Liver (tissue), 9 donors: ENCODE results near the gene OMP. TPM values are rescaled to one million over a fixed set of nuclear protein-coding genes. Genes with fewer than 3 reads are reported as not detected.

Source experiments
- DNase-seq: peaks from one replicate; pipeline ENCODE4 v3.0.0-alpha.2; 2017; ENCODE audit warnings: low spot score
- H3K27ac ChIP-seq, 2 donors: one replicate each; pipeline ENCODE4 v1.7.0; 2013; ENCODE audit warnings: inconsistent platforms in 2 of 2, low read length in 2 of 2, control low read depth in 1 of 2, low read depth in 1 of 2, mild to moderate bottlenecking in 1 of 2
- H3K27me3 ChIP-seq, 4 donors: one replicate each; pipeline versions ENCODE4 v1.6.1 to v1.7.0; 2013; ENCODE audit warnings: low read length in 3 of 4, inconsistent platforms in 1 of 4, mild to moderate bottlenecking in 1 of 4, moderate library complexity in 1 of 4; ENCODE audit not compliant: control insufficient read depth in 4 of 4, insufficient read depth in 4 of 4
- H3K36me3 ChIP-seq, 4 donors: one replicate each; pipeline versions ENCODE4 v1.6.1 to v1.7.0; 2013; ENCODE audit warnings: low read length in 3 of 4, mild to moderate bottlenecking in 3 of 4, low read depth in 1 of 4, moderate library complexity in 1 of 4; ENCODE audit not compliant: control insufficient read depth in 4 of 4, insufficient read depth in 3 of 4
- H3K4me1 ChIP-seq, 4 donors: one replicate each; pipeline versions ENCODE4 v1.6.1 to v1.7.0; 2013; ENCODE audit warnings: low read length in 3 of 4, mild to moderate bottlenecking in 3 of 4, moderate library complexity in 1 of 4; ENCODE audit not compliant: control insufficient read depth in 4 of 4, insufficient read depth in 4 of 4
- H3K4me3 ChIP-seq, 3 donors: one replicate each; pipeline versions ENCODE4 v1.6.1 to v1.7.0; 2013; ENCODE audit warnings: low read length in 3 of 3, control low read depth in 1 of 3, low read depth in 1 of 3, mild to moderate bottlenecking in 1 of 3
- H3K9ac ChIP-seq, 2 donors: one replicate each; pipeline ENCODE4 v1.7.0; 2013; ENCODE audit warnings: low read length in 2 of 2, mild to moderate bottlenecking in 2 of 2, moderate library complexity in 2 of 2, control low read depth in 1 of 2, low read depth in 1 of 2
- H3K9me3 ChIP-seq, 4 donors: one replicate each; pipeline versions ENCODE4 v1.6.1 to v1.7.0; 2013; ENCODE audit warnings: low read length in 3 of 4; ENCODE audit not compliant: control insufficient read depth in 4 of 4
- ATF3 ChIP-seq: IDR thresholded peaks from 2 replicates; pipeline ENCODE4 v1.6.1; 2016; ENCODE audit warnings: antibody characterized with exemption
- CTCF ChIP-seq: fragments of 150-350 bp; IDR thresholded peaks from 2 replicates; pipeline ENCODE4 v1.5.1; 2017; ENCODE audit warnings: improper control_type of control experiment, low read depth, low read length; ENCODE audit not compliant: missing input control
- EGR1 ChIP-seq, 2 donors: IDR thresholded peaks; 2 replicates each; pipeline ENCODE4 v1.6.1; 2016 to 2018; ENCODE audit warnings: antibody characterized with exemption in 2 of 2, low read depth in 2 of 2
- FOXA2 ChIP-seq: IDR thresholded peaks from 2 replicates; pipeline ENCODE4 v1.6.1; 2016; ENCODE audit warnings: antibody characterized with exemption
- GABPA ChIP-seq, 2 donors: IDR thresholded peaks in 1 of 2; conservative IDR thresholded peaks in 1 of 2; 2 replicates each; pipeline ENCODE4 v1.6.1; 2016; ENCODE audit warnings: antibody characterized with exemption in 2 of 2, mild to moderate bottlenecking in 1 of 2, moderate library complexity in 1 of 2
- HNF4G ChIP-seq: IDR thresholded peaks from 2 replicates; pipeline ENCODE4 v1.6.1; 2016; ENCODE audit warnings: antibody characterized with exemption
- JUND ChIP-seq, 2 donors: IDR thresholded peaks; 2 replicates each; pipeline ENCODE4 v1.6.1; 2016; ENCODE audit warnings: antibody characterized with exemption in 2 of 2
- MAX ChIP-seq: IDR thresholded peaks from 2 replicates; pipeline ENCODE4 v1.6.1; 2016; ENCODE audit warnings: antibody characterized with exemption
- RAD21 ChIP-seq, 2 donors: IDR thresholded peaks; 2 replicates each; pipeline ENCODE4 v1.6.1; 2016; ENCODE audit warnings: antibody characterized with exemption in 2 of 2, mild to moderate bottlenecking in 2 of 2
- REST ChIP-seq: IDR thresholded peaks from 2 replicates; pipeline ENCODE4 v1.6.1; 2016; ENCODE audit warnings: antibody characterized with exemption, mild to moderate bottlenecking
- RXRA ChIP-seq, 2 donors: IDR thresholded peaks; 2 replicates each; pipeline ENCODE4 v1.6.1; 2017 to 2018; ENCODE audit warnings: antibody characterized with exemption in 2 of 2, mild to moderate bottlenecking in 1 of 2
- SP1 ChIP-seq: IDR thresholded peaks from 2 replicates; pipeline ENCODE4 v1.6.1; 2018; ENCODE audit warnings: antibody characterized with exemption, mild to moderate bottlenecking
- TAF1 ChIP-seq: conservative IDR thresholded peaks from 2 replicates; pipeline ENCODE4 v1.6.1; 2016; ENCODE audit warnings: antibody characterized with exemption, mild to moderate bottlenecking
- YY1 ChIP-seq: IDR thresholded peaks from 2 replicates; pipeline ENCODE4 v1.6.1; 2016; ENCODE audit warnings: antibody characterized with exemption, mild to moderate bottlenecking
- ZBTB33 ChIP-seq: IDR thresholded peaks from 2 replicates; pipeline ENCODE4 v1.6.1; 2016; ENCODE audit warnings: antibody characterized with exemption
- WGBS: extraction: QIAGEN DNeasy Blood & Tissue Kit; methylation state at CpG from one replicate; pipeline ENCODE4 v1.1.7; 2013; 5-methylcytosine and 5-hydroxymethylcytosine counted together
- polyA plus RNA-seq, 2 donors: library from polyadenylated mRNA; stranded (reverse) in 1 of 2; unstranded in 1 of 2; fragments of 200-250 nt in 1 of 2; fragments of >200 nt in 1 of 2; fragmentation: Nextera tagmentation in 1 of 2; extraction: Ambion mirVana in 1 of 2; gene quantifications; one replicate each; pipeline versions ENCODE4 v1.2.1 to v1.2.3, GENCODE V29; 2013 to 2015
- total RNA-seq, 2 donors: library from RNA; depleted of rRNA; stranded (reverse); fragments of >200 nt; gene quantifications; one replicate each; pipeline ENCODE4 v1.2.3, GENCODE V29; 2014
- donor health status: healthy.
- donor health status: healthy.
- donor health status: healthy.
- donor health status: healthy.
- donor health status: healthy.

Gene OMP
- total and polyA plus RNA-seq, 4 donors: 0.24 to 0.75 (median 0.65) TPM; not detected in 1

- Histone ChIP-seq H3K27ac (no peak overlapping the region), H3K4me1 (peaks cover 11 to 44% (median 37%) of the 10 kb centered on the region in 4 donors), H3K4me3 (no peak overlapping the region), H3K27me3 (no peaks in the 10 kb centered on the region), H3K9ac (no peak overlapping the region), H3K36me3 (peaks cover 5 to 36% (median 22%) of the 10 kb centered on the region in 4 donors), H3K9me3 (no peaks in the 10 kb centered on the region)
- TF ChIP-seq REST (no peak), JUND (IDR thresholded peaks at IDR 0.05) (no peak), ATF3 (no peak), HNF4G (no peak), SP1 (no peak), RXRA (IDR thresholded peaks at IDR 0.05) (no peak), YY1 (no peak), CTCF (no peak), EGR1 (IDR thresholded peaks at IDR 0.05; ENCODE audit: low read depth in 2 of 2) (no peak), TAF1 (no peak), MAX (no peak)
- WGBS: 83% methylated on average over 4 of the region's 4 CpGs
- DNase-seq: no peak
These were observed 23.1 kb downstream of the OMP start for GRCh38 chr11:77125695-77126094.

- no peak for DNase-seq
- peak overlapping the region in 1 of 2 donors; percentile 20 for H3K9ac ChIP-seq
- H3K4me1 ChIP-seq: peaks cover 13 to 50% (median 43%) of the 10 kb centered on the region in 4 donors
These were observed 23.6 kb downstream of the OMP start for GRCh38 chr11:77126156-77126775.

More at GRCh38 chr11:77126156-77126775, 23.6 kb downstream of the OMP start:
- TF ChIP-seq MAX (no peak), GABPA (IDR thresholded peaks at IDR 0.05 in 1 of 2, conservative IDR thresholded peaks at IDR 0.05 in 1 of 2) (no peak), HNF4G (no peak), RAD21 (IDR thresholded peaks at IDR 0.05) (no peak), FOXA2 (no peak), JUND (IDR thresholded peaks at IDR 0.05) (no peak), RXRA (IDR thresholded peaks at IDR 0.05) (no peak), ZBTB33 (no peak)
- no peaks in the 10 kb centered on the region for H3K27me3 ChIP-seq
- H3K27ac ChIP-seq: no peak overlapping the region
- H3K9me3 ChIP-seq: no peaks in the 10 kb centered on the region
- peaks cover 4 to 30% (median 17%) of the 10 kb centered on the region in 4 donors for H3K36me3 ChIP-seq
- no peak overlapping the region for H3K4me3 ChIP-seq
- 60% methylated on average over 17 of the region's 17 CpGs for WGBS
